PC-9 (cell line): ENCODE results near the gene CACNA1B. TPM values are rescaled to one million over a fixed set of nuclear protein-coding genes. Genes with fewer than 3 reads are reported as not detected.

ENCODE experiments used
- BruUV-seq: library from RNA; stranded (reverse); fragments of 400-500 nt; replicated peaks from 2 replicates; lab custom pipeline; 2021; lab: Mats Ljungman, UMichigan
- CTCF ChIA-PET: fragments of 300-600 bp; sonication (Branson Sonifier 250); formaldehyde crosslinking; loops from one replicate; lab custom pipeline; 2022; ENCODE audit warnings: antibody characterized with exemption; lab: Charles Lee
- POLR2A ChIA-PET: fragments of 300-600 bp; sonication (Branson Sonifier 250); formaldehyde crosslinking; loops from one replicate; lab custom pipeline; 2022; ENCODE audit warnings: antibody characterized with exemption; ENCODE audit not compliant: unreplicated experiment; lab: Charles Lee
- DNase-seq, 2 experiments: peaks; one replicate each; pipeline versions ENCODE4 v3.0.0 to v3.0.0-alpha.2; 2015 to 2022; ENCODE audit warnings: mixed read lengths in 1 of 2
- H2AFZ ChIP-seq: fragments of 200-600 bp; sonication (generic); 2 replicates; pipeline ENCODE4 v1.8.1; 2017; ENCODE audit warnings: antibody characterized with exemption
- H3F3A ChIP-seq: fragments of 200-600 bp; sonication (generic); 2 replicates; pipeline ENCODE4 v1.8.1; 2017; ENCODE audit warnings: antibody characterized with exemption, mild to moderate bottlenecking, low read depth; ENCODE audit not compliant: insufficient read depth
- H3K27ac ChIP-seq: fragments of 200-600 bp; sonication (generic); 2 replicates; pipeline ENCODE4 v1.6.1; 2016; ENCODE audit warnings: mixed run types
- H3K27me3 ChIP-seq: fragments of 200-600 bp; sonication (generic); 2 replicates; pipeline ENCODE4 v1.6.1; 2016; ENCODE audit warnings: low read depth, mixed run types; ENCODE audit not compliant: insufficient read depth
- H3K36me3 ChIP-seq: fragments of 200-600 bp; sonication (generic); 2 replicates; pipeline ENCODE4 v1.6.1; 2016; ENCODE audit warnings: low read depth, mixed run types
- H3K4me1 ChIP-seq: fragments of 200-600 bp; sonication (generic); replicated peaks from 2 replicates; pipeline ENCODE4 v1.6.1; 2016; ENCODE audit warnings: mixed run types; ENCODE audit not compliant: insufficient read depth
- H3K4me2 ChIP-seq: fragments of 200-600 bp; sonication (generic); 2 replicates; pipeline ENCODE4 v1.6.1; 2017; ENCODE audit warnings: mixed run types
- H3K4me3 ChIP-seq: fragments of 200-600 bp; sonication (generic); 2 replicates; pipeline ENCODE4 v1.6.1; 2016; ENCODE audit warnings: mixed run types
- H3K79me2 ChIP-seq: fragments of 200-600 bp; sonication (generic); 2 replicates; pipeline ENCODE4 v1.6.1; 2017; ENCODE audit warnings: low read depth, mixed run types
- H3K9me2 ChIP-seq: fragments of 200-600 bp; sonication (generic); 2 replicates; pipeline ENCODE4 v1.8.1; 2017; ENCODE audit warnings: mild to moderate bottlenecking; ENCODE audit not compliant: insufficient read depth
- H3K9me3 ChIP-seq: fragments of 200-600 bp; sonication (generic); 2 replicates; pipeline ENCODE4 v1.8.1; 2016; ENCODE audit warnings: low read depth; ENCODE audit not compliant: insufficient read depth
- H4K20me1 ChIP-seq: fragments of 200-600 bp; sonication (generic); 2 replicates; pipeline ENCODE4 v1.8.1; 2017; ENCODE audit not compliant: insufficient read depth
- EZH2 ChIP-seq: fragments of 200-600 bp; sonication (generic); IDR thresholded peaks from 2 replicates; pipeline ENCODE4 v1.8.0; 2017; ENCODE audit warnings: antibody characterized with exemption, low read depth
- intact Hi-C: fragments of 100-400 bp; cut with micrococcal nuclease; formaldehyde crosslinking; loops from one replicate; pipeline ENCODE4 v1.10.0; 2022; ENCODE audit not compliant: unreplicated experiment
- total RNA-seq: library from RNA; stranded (reverse); gene quantifications from 2 replicates; pipeline ENCODE4 v1.2.3, GENCODE V29; 2021
- TF ChIP-seq, protein P1 (sequence below): fragments of 200-600 bp; sonication (generic); conservative IDR thresholded peaks from 2 replicates; pipeline ENCODE4 v1.6.1; 2017; ENCODE audit warnings: mixed run types, antibody characterized with exemption, mild to moderate bottlenecking, moderate library complexity

CACNA1B gene
- total RNA-seq, 1 experiment from 2014 or later = not detected

DNA sequence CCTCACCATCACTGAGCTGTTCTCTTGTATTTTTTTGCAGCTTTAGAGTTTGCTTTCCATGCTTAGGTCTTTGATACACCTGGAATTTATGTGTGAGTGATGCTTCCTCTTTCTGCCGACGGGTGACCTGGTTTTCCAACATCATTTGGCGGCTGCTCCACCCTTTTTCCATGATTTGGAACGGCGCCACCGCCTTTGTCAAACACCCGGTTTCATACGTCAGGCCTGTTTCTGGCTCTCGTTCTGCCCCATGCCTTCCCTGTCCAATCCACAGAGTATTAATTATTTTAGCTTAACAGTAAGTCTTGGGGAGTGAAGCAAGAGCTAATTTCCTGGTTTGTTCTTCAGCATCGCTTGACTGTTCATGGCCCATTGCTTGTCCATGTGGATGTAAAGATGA lies 30.2 kb downstream of the CACNA1B start:
- intact Hi-C loops = no loop called here
- Histone ChIP-seq H2AFZ (no peak overlapping the region), H4K20me1 (no peaks in the 10 kb centered on the region), H3F3A (no peaks in the 10 kb centered on the region), H3K4me1 (no peaks in the 10 kb centered on the region), H3K27ac (no peak overlapping the region), H3K9me3 (no peaks in the 10 kb centered on the region), H3K4me3 (no peak overlapping the region), H3K4me2 (no peak overlapping the region), H3K27me3 (peaks cover 90% of the 10 kb centered on the region), H3K36me3 (no peaks in the 10 kb centered on the region), H3K79me2 (no peaks in the 10 kb centered on the region), H3K9me2 (no peaks in the 10 kb centered on the region)
- ChIA-PET POLR2A (no interaction called here), CTCF (no interaction called here)
- BruUV-seq = no TSS peak
- TF ChIP-seq, protein P1, sequence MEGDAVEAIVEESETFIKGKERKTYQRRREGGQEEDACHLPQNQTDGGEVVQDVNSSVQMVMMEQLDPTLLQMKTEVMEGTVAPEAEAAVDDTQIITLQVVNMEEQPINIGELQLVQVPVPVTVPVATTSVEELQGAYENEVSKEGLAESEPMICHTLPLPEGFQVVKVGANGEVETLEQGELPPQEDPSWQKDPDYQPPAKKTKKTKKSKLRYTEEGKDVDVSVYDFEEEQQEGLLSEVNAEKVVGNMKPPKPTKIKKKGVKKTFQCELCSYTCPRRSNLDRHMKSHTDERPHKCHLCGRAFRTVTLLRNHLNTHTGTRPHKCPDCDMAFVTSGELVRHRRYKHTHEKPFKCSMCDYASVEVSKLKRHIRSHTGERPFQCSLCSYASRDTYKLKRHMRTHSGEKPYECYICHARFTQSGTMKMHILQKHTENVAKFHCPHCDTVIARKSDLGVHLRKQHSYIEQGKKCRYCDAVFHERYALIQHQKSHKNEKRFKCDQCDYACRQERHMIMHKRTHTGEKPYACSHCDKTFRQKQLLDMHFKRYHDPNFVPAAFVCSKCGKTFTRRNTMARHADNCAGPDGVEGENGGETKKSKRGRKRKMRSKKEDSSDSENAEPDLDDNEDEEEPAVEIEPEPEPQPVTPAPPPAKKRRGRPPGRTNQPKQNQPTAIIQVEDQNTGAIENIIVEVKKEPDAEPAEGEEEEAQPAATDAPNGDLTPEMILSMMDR = no peak
- no peak for TF ChIP-seq EZH2
- DNase-seq = no peak

DNA sequence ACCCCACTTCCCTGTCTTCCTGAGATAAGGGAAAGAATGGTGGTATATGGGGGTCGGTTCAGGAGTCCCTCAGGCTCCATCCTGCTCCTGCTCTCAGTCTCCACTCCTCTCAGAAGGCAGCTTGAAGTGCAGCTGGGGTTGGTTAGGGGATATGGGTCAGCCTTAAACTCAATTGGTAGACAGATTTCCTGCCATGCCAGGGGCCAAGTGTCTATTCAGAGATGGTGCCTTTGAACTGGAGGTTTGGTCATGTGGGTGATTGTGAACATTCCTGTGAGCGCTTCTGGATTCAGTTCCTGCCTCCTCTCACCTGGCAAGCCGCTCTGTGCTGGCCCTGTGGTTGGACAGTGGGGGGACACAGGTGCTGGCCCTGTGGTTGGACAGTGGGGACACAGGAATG lies 35.1 kb downstream of the CACNA1B start:
- H3K4me1 ChIP-seq = no peaks in the 10 kb centered on the region
- H3K27me3 ChIP-seq = peaks cover 83% of the 10 kb centered on the region
- BruUV-seq = no TSS peak
- CTCF ChIA-PET = no interaction called here
- no peak for TF ChIP-seq EZH2
- TF ChIP-seq, protein P1 = no peak
- H3K79me2 ChIP-seq = no peaks in the 10 kb centered on the region
- no peak for DNase-seq
- POLR2A ChIA-PET = no interaction called here
- H3K9me2 ChIP-seq = no peaks in the 10 kb centered on the region
- no peak overlapping the region for H3K4me3 ChIP-seq
- H3K9me3 ChIP-seq = no peaks in the 10 kb centered on the region
- H3K36me3 ChIP-seq = no peaks in the 10 kb centered on the region
- H3K4me2 ChIP-seq = no peak overlapping the region
- no peaks in the 10 kb centered on the region for H3F3A ChIP-seq
- no peak overlapping the region for H2AFZ ChIP-seq
- H4K20me1 ChIP-seq = no peaks in the 10 kb centered on the region
- intact Hi-C loops = no loop called here
- no peak overlapping the region for H3K27ac ChIP-seq

DNA sequence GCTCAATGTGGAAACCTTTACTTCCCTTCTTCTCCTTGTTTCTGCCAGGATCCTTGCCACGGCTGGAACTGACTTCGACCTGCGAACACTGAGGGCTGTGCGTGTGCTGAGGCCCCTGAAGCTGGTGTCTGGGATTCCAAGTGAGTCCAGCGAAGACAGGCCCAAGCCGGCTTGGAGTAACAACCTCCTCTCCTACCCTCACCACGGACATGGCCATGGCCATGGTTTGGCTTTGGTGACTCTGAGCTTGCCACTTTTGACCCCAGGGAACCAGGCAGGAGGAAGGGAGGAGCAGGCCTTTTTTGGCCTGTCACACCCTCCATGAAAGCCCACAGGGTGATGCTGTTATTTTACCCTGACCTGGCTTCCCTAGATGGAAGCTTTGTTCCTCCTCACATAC lies 35.5 kb downstream of the CACNA1B start:
- TF ChIP-seq, protein P1 = no peak
- TF ChIP-seq EZH2 = no peak
- BruUV-seq = no TSS peak
- Histone ChIP-seq H3K9me3 (no peaks in the 10 kb centered on the region), H3K4me2 (no peak overlapping the region), H3K36me3 (no peaks in the 10 kb centered on the region), H3K9me2 (no peaks in the 10 kb centered on the region), H3K4me3 (no peak overlapping the region), H4K20me1 (no peaks in the 10 kb centered on the region), H3K27me3 (peaks cover 83% of the 10 kb centered on the region), H2AFZ (no peak overlapping the region), H3K4me1 (no peaks in the 10 kb centered on the region), H3K27ac (no peak overlapping the region), H3F3A (no peaks in the 10 kb centered on the region), H3K79me2 (no peaks in the 10 kb centered on the region)
- CTCF ChIA-PET = no interaction called here
- DNase-seq = no peak
- POLR2A ChIA-PET = no interaction called here
- intact Hi-C loops = no loop called here
